ENCODE measurements around the gene KDM2A.

The KDM2A gene

DNA sequence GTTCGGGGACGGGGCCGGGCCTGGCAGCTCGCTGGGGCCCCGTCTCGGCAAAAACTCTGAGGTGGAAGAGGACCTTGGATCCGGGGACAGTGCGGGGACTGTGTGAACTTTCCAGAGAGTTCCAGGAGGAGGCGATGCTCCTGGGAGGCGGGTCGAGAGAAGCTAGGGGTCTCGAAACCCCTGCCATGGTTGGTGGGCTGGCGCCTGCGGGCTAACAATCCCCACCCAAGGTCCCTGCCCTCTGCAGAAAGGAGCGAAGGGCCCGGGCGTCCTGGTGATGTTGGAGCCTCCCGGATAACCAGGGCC lies 142.5 kb downstream of the KDM2A start:
- no peak for DNase-seq (ENCODE audit: low read depth in 2 of 2)

DNA sequence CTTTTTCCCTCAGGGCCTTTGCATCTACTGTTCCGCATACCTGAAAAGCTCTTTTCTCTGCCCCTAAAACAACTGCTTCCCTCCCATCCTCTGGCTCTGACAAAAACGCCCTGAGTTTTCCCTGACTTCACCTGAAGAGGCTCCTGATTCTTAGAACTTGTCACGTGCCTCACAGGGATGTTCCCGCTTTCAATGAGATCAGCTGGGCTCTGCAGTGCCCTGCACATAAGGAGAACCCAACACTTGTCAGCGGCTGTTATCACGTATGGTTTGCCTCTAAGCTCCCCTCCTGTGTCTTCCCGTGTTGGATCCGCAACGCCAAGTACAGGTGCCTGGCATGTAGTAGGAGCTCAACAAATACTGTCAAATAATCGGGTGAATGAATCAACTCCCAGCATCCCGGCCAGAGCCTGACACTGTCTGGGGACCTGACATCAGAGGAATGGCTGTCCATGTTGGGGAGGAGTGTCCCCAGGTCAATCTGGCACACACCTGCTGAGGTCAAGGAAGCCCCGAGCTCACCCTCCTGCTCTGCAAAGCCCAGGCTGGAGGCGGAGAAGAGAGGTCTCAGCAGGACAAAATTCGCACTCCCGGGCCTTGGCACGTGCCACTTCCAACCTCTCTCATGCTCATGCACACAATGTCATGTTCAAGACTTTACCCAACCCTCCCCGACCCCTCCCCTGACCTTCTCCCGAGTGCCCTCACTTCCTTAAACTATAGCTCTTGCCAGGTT lies 143.1 kb downstream of the KDM2A start:
- no peak for DNase-seq (ENCODE audit: low read depth in 2 of 2)

DNA sequence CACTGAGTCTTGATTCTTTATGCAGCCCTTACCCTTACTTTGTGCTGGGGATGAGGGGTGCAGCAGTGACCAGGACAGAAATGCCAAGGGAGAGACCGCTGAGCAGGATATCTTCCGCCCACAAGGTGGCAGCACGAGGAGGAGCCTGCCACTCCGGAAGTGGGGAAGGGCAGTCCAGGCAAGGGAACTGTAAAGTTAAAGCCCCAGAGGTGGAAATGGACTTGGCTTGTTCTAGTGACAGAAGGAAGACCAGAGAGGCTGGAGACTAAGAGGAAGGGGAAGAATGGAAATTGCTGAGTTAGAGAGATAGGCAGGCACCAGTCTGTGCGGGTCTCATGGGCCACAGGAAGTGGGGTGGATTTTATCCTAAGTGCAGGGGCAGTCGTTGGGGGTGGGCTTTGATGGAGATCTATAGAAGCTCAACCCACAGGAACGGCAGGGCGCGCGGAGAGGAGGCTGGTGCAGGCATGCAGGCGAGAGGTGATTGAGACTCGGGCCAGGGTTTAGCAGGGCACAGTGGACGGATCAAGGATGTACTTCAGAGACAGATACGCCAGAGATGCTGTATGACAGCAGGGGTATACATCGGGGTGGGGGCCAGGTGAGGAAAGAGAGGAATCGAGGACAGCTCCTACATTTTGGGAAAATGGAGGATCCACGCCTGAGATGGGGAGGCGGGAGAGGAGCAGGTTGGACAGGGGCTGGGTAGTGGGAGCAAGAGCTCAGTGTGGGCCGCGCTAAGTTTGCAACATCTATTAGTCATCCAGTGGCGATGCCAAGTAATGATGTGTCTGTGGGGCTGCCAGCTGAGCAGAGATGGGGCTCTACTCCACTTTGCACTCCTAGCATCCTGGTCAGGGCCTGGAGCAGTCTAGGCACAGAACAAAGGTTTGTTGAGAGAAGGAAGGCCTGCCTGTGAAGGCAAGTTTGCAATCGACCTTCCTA lies 143.9 kb downstream of the KDM2A start:
- no peak for DNase-seq (ENCODE audit: low read depth in 2 of 2)

DNA sequence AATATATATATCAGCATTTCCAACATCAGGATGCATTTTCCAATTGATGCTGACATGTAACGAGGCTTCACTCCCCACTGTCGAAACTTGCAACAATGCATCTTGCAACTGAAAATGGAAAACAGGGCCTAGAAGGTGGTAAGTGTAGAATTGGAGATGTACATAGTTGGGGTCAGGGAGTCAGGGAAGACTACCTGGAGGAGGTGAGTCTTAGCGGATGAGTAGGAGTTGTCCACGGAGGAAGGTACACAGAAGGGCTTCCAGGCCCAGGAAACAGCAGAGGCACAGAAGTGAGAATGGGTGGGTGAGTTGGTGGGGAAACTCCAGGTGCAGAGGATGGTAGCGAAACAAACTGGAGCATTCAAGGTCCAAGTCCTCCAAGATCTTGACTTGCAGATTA lies 145.2 kb downstream of the KDM2A start:
- DNase-seq (ENCODE audit: low read depth in 2 of 2): no peak

DNA sequence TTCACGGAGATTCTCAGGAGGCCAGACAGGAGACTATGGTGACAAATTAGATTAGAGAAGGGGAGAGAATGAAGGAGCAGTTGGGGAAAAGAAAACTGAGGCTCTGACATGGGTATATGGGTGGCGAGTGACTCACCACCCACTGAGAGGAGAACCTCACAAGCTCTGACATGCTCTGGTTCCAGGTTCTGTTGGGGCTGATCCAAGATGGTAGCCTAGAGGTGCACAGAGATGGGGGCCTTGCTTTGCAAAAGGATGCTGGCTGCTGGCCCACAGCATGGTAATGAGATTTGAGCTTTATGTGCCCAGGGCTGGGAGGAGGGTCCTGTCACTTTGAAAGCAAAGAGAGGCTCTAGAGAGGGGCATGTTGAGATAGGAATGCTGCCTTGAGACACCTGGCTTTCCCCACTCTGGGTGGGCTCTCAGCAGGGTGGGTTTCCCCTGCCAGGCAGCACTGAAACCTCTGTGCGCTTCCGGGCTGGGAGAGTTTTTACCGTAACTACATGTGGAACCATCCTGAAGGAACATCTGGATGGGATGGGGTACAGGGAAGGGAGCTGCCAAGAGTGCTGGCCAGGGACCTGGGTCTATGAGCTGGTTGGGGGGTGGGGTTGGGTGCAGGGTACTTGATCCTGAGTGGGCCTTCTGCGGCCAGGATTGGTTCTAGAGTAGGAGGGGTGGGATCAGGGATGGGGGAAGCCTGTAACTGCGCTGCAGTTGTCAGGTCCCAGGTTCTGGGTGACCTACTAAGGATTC lies 146.0 kb downstream of the KDM2A start:
- no peak for DNase-seq (ENCODE audit: low read depth in 2 of 2)

DNA sequence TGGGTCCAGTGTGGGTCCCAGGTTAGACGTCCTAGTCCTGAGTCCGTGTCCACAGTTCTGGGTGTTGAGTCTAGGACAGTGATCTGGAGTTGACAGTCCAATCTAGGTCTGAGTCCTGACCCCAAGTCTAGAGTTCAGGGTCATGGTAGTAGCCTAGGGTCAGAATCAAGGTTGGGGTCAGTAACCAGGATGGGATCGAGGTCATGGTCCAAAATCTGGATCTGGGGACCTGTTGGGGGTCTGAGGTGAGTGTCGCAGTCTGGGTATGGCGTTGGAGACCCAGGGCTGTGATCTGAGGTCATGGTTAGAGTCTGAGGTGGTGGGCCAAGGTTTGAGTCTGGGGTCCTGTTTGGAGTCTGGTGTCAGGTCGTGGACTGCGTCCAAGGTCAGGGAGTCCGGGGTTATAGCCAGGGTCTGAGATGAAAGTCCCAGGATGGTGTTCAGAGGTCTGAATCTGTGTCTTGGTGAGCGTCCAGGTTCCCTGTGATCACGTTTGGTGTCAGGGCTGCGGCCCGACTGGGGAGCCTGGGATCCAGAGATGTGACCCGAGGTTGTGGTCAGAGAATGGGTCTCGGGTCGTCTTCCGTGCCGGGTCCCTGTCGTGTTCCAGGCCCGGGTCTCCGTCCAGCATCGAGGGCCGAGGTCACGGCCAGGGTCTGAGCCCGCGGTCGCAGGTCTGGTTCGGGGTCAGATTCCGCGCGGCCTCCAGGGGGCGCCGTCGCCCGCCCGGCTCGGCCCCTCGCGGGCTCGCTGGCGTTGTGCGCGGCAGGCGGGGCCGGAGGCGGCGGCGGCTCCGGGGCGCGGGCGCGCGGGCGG lies 146.8 kb downstream of the KDM2A start:
- DNase-seq (ENCODE audit: low read depth in 2 of 2): no peak

DNA sequence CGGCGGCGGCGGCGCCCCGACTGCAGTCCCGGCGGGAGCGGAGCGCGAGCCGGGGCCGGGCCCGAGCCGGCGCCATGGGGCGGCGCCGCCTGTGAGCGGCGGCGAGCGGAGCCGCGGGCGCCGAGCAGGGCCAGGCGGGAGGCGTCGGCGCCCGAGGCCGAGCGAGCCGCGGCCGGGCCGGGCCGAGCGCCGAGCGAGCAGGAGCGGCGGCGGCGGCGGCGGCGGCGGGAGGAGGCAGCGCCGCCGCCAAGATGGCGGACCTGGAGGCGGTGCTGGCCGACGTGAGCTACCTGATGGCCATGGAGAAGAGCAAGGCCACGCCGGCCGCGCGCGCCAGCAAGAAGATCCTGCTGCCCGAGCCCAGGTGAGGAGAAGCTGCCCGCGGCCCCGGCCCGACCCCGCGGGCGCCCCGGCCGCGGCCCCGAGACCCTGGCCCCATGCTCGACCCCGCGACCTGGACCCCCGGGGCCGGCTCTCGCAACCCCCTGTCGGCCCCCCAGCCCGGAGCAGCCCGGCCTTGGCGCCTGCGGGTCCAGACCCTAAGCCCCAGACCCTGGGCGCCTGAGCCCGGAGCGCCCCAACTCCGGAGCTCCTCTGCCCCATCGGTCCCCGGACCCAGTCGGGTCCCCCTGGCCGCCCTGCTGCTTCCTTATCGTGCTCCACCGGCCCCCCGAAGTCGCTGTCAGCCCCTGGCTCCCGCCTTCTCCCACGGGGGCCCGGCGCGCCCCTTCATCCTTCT lies 147.6 kb downstream of the KDM2A start, which contains the start of gene GRK2:
GRK2 (plus strand) TSS at position 25 of the 739 bp plus-strand sequence; CDS start at position 252, 227 bp downstream.
- no peak for DNase-seq (ENCODE audit: low read depth in 2 of 2)

DNA sequence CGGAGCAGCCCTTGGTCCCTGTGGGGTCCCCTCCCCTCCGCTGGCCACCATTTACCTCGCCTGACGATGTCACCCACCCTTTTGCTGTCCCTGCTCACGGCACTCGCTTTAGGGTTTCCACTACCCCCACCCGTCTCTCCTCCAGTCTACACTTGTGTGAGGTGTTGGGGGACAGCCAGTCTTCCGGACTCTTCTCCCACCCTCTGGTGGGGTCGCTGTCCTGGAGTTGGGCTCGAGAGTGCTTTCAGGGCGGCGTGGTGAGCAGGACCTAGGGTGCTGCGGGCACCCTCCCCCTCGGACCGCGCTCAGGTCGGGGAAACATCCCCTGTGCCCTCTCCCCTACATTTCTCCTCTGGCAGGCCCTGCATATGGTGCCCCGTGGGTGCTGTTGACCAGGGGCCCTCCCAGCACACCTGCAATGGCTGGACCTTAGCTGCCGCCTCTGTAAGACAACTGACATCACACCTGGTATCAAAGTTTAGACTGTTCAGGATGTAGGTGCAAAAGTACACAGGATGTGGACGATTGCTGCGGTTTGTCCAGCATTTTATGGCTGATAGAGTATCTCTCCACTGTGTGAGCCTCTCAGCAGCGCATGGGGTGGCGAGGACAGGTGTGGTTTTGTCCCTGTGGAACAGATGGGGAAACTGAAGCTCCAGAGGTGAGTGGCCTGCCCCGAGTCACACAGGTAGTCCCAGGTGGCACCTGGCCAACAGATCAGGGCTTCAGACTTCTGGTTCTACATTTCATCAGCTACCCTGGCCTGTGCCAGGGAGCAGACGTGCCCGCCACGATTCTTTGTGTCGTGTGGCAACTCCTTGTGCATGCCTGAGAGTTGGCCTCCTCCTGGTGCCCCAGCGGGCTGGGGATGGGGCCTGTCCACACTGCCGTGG lies 148.4 kb downstream of the KDM2A start:
- DNase-seq (ENCODE audit: low read depth in 2 of 2): no peak

DNA sequence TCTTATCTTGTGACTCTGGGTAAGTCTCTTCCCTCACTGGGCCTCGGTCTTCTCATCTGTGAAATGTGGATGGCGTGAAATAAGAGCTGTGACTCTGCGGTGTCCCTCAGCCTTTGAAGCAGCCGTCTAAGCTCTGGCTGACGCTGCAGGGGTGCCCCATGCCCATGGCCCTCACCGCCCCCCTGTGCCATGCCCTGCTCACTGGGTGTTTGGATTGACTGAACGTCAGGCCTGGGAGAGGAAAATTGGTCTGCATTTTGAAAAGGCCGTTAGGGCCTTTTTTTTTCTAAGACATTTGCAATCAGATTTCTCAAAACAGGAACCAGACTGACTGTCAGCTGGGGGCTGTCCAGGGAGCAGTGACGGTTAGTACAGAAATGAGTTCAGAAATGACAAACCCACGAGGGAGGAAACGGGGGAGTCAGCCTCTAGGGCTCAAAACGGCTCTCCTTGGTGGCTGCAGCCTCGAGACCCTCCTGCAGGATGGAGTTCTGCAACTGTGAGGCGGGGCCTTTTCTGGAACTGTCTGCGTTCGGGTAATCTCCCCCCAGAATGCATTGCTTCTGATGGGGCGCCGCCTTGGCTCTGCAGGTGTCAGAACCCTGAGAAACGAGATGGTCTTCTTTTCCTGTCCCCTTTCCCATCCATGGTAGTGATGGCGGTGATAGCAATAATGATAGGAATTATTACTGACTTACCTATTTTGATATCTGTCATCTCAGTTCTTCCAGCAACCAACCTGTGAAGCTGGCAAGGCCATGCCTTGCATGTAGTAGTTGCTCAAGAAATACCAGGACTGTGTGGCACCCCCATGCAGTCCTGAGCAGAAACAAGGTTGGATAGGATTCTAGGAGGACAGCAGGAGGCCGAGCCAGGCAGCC lies 149.3 kb downstream of the KDM2A start:
- no peak for DNase-seq (ENCODE audit: low read depth in 2 of 2)

DNA sequence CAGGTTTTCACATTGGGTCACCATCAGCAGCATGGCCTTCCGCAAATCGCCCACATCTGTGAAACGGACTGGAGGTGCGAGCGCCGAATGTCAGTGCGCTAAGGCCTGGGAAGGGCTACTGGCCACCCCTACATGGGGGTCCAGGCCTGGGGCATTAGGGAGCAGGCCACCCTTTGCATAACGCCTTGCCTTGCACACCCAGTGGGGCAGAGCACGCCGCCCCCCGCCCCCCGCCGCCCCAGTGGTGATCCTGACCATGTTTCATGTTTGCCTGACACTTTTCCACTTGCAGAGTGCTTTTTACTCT lies 149.9 kb downstream of the KDM2A start:
- no peak for DNase-seq (ENCODE audit: low read depth in 2 of 2)

DNA sequence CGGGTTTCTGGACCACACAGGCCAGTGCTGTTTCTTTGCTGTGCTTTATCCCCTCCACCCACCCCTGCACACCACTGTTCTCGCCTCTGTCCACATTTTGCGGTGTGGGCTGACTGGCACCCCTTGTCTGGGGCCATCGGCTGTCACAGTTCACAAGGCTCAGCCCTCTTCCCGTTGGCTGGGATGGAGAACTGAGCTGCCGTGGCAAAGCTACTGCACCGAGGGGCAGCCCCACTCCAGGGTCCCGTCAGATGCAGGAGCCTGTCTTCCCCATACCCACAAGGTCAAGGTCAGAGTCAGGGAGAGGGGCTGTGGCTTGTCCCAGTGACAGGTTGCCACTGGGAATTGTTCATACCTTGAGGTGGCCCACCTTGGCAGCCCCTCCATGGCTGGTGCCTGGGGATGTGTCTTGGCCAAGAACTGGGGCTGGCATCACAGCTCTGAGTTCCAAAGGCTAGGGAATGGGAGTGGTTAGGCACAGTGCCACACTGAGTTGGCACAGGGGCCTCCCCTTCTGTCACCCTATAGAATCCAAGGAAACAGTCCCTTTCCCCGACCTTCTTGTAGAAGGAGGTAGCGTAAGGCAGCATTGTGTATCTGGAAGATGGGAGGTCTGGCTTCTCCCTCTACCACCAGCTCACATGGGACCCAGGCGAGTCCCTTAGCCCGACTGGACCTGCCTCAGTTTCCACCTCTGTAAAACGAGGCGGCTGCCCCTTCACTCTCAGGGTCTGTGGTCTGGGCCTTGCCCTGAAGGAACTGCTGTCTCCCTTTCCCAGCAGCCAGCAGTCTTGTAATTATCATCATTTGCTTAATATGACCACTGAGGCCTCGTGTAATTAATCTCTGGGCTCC lies 150.6 kb downstream of the KDM2A start:
- DNase-seq (ENCODE audit: low read depth in 2 of 2): no peak

DNA sequence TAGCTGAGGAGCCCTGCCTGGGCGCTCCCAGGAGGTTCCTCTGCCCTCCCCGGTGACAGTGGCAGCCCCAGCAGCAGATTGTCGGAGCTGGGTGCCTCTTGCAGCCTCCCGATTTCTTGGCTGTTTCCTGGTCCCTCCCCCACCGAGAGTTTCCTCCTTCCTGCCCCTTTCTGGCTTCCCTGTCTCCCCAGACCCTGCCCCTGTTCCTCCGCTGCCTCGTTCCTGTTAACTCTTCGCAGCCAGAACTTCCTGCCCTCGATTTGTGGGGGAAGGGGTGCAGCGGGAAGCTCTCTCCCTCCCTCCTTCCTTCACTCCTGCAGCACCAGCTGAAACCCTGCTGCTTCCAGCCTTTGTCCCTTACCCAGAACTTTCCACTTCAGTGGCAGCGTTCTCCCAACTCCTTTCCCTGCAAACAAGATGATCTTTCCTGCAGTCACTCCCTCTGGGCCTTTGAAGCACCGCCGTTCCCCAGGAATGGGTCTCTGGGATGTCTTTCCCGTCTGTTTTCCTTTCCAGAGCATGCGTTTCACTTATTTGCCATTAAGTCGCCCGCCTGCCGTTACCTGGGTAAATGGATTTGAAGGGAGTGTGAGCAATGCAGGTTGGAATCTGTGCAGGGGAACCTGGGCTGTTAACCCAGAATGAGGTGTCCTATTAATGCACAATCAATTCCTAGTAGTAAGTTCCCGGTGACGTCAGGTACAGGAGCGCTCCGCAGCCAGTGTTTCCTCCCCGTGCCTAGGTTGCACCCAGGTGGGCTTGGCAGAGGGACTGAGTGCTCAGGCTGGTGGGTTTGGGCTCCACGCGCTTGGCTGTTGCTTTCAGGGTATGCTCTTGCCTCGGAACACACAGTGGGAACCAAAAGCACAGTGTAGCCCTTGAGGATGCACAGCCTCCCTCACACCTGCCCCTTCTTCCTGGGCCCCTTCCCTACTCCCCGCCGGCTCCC lies 151.5 kb downstream of the KDM2A start:
- DNase-seq (ENCODE audit: low read depth in 2 of 2): no peak

DNA sequence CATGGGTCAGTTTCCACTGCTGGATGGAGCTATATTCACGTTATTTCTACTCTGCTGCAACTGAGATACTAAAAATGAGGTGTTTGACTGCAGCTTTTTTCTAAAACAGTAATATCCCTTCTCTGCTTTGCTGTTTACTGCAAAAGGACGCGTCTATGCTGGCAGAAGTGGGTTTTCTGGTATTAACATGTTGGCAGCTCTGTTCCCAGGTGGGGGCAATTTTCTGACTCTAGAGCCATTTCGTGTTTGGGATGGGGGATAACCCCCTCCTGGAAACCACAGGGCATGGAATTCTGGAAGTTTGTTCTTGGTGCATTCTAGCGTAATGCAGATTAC lies 152.1 kb downstream of the KDM2A start:
- no peak for DNase-seq (ENCODE audit: low read depth in 2 of 2)

DNA sequence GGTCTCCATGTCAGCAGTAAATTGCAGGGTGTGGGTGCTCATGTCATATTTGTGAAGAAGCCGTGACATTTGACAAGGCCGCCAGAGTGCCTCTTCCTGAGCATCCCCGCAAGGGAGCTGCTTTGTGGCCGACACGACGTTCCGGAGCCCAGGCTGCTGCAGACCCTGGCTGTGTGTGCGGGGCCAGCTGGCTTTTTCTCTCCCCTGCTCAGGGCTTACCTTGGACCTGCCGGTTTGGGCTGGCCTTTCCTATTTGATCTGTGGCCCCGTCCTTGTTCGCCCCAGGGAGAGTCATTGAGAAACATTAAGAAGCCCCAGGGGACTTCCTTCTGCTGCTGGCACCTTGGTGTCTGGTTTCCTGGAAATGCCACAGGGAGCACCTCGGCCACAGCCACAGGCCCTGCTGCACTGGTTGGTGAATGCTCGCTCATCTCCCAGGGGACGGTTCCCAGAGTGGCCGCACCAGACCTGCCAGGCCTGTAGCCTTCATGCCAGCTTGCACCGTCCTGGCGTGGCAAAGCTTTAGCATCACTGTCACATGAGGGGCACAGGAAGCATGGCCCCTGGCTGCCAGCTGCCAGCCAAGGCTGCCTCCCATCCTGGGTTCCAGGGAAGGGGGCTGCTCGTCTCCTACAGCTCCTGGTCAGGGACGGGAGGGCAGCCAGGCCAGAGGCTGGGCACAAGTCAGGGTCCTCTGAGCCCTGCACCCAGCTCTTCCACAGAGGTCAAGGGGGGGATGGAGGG lies 152.7 kb downstream of the KDM2A start:
- DNase-seq (ENCODE audit: low read depth in 2 of 2): no peak

DNA sequence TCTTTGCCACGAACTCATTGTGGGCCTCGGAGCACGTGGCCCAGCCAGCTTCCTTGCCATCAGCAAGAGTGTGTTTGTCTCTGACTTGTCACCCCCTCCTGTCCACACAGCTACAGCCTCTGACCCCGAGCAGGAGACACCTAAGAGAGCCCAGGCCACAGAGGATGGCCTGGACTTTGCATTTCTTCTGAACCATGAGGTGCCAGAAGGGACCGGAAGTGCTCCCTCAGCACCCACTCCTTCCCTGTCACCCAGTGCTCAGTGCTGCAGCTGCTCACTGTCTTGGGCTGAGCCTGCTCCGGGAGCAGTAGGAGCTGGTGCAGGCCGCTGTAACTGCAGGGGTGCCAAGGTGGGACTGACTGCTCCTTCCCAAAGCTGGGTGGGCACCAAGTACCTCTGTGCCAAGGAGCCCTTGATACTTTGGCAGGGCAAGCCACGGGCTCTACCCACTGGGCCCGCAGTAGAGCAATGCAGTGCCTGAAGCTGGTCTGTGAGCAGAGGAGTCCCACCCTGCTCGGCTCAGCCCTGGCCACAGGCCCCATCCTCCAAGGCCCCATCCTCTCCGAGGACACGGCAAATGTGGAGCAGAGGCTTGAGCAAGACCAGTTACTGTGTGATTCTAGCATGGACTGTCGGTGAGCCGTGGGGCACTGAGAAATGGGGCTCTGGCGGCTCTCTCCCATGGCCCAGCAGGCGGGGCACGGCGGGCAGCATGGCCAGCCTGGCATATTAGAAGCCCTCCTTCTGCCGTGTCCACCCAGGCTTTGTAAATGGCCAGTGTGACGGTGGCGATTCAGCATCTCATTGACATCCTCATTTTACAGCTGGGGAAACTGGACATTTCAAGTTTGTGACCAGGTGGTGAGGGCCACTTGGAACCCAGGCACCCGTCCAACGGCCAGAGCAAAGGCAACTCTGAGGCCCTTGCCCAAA lies 153.5 kb downstream of the KDM2A start:
- DNase-seq (ENCODE audit: low read depth in 2 of 2): no peak

Data from stimulated activated CD8-positive, alpha-beta memory T cell treated with anti-CD3 and anti-CD28 coated beads, Interleukin-15, amount 100 ng/mL, for 4 hours (primary cell).